HG02759 (cell line): ENCODE data around the gene SMC2.

Experiments used
- ATAC-seq: cut with Tn5 transposase; IDR thresholded peaks from one replicate; pipeline ENCODE4 v1.9.1; 2021; ENCODE audit warnings: mild to moderate bottlenecking, moderate library complexity; ENCODE audit not compliant: unreplicated experiment

The SMC2 gene

DNA sequence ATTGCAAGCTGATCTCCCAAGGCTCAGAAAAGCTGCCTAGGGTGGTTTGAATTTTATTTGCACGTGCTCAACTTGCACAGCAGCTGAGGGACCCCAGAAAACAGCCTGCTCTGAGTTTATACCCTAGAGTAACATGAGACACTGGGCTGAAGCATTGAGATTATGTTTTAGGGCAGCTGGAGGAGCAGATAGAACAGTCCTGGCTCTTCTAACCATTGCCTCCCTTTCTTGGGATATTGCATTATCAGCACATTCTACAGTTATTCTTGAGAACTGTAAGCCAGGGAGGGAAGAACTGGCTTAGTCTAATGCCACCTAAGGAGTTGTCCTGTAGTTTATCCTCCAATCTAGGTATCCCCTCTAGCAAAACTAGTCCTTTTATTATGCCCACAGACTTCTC is 10.3 kb downstream of the SMC2 start:
- ATAC-seq = no peak

DNA sequence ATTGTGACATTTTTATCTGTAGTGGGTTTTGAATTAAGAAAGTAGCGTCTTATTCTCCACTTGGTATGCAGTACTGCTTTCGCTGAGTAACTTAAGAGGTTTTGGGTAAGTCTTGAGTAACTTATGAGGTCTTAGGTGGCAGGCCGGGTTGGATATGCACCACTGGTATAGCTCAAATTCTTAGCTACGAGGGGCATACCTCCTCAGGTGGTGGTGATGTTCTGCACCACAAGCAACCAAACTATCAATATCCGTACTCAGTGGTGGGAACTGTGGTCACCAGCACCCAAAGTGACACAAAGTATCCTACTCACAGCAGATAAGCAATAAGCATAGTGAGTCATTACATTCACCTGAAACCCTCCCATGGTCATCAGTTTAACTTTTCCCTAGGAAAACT is 13.7 kb downstream of the SMC2 start:
- no peak for ATAC-seq

DNA sequence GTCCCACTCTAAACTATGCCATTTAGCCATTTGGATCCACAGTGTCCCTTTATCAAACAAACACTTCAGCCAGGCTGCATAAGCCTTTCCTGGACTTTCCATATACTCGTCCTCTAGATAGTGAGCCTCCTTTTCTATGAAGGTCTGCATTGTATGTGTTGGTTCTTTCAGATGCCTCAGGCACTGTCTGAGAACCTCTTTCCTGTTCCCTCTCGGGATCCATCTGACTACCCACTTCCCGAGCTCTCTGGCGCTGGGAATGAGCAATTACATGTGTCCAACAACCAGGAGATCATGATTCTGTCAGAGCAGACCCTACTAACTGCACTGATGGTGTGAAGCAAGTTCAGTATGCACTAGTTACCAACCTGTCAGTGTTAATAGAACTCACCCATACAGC is 14.2 kb downstream of the SMC2 start:
- no peak for ATAC-seq

DNA sequence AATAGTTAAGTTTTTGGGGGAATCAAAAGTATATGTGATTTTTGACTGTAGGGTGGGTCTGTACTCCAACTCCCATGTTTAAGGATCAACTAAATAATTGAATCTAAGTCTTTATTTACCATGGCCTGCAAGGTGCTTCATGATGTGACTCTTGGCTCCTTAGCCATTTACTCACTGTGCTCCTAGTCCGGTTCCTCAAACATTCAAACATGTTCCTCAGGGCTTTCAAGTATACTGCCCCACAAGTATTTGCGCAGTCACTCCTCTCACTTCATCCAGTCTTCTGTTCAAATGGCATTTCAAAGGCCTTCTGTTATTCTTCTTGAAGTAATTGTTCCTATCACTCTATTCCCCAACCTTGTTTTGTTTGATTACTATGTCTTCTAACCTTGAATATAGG is 16.4 kb downstream of the SMC2 start:
- no peak for ATAC-seq

DNA sequence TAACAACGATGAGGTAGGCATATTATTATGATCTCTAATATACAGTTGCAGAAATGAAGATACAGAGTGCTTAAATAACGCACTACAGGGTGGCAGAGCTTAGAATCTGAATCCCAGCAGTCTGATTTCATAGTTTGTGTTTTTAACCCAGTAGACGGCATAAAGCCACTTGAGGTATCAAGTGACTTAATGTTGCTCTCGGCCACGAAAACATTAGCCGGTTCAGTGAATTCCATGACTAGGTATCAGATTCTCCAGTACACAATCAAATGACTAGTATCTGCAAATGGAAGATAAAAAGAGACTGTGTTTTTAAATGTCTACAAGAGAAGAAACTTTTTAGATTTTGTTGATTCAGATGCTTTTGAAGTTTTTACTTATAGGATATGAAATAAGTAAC is 24.8 kb downstream of the SMC2 start:
- no peak for ATAC-seq

DNA sequence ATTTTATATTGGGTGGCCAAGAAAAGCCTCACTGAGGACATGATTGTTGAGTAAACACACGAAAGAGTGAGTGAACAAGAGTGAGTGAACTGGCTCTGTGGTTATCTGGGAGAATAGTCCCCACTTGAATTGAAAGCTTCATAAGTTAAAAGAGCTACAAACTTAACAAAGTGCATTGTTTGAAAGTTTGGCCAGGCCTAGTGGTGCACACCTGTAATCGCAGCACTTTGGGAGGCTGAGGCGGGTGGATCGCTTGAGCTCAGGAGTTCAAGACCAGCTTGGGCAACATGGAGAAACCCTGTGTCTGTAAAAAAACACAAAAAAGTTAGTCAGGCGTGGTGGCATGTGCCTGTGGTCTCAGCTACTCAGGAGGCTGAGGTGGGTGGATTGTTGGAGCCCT is 26.9 kb downstream of the SMC2 start:
- ATAC-seq = no peak

DNA sequence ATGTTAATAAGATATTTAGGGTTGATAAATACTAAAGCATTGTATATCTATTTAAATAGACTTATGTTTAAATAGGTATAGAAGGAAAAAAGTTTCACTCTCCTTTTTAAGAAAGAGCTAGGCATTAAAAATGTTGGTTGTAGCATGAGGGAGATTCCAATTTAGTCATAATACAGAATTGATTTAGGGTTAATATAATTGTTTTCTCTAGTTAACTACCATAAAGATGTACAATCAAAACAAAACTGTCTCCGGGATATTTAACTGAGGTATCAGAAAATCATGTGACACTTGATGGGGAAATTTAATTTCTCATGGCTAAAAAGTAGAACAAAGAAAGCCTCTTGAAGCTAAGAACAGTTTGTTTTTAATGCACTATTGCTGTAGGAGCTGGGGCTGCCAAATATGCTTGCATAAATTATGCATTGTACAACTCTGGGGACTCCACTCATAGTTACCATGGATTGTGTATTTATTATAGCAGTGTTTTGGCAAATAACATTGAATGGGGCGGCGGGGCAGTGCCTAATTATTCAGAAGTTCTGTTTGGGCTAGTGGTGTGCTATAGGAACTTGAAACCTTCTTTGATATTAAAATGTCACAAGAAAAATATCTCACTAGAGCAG is 44.2 kb downstream of the SMC2 start:
- ATAC-seq = no peak

DNA sequence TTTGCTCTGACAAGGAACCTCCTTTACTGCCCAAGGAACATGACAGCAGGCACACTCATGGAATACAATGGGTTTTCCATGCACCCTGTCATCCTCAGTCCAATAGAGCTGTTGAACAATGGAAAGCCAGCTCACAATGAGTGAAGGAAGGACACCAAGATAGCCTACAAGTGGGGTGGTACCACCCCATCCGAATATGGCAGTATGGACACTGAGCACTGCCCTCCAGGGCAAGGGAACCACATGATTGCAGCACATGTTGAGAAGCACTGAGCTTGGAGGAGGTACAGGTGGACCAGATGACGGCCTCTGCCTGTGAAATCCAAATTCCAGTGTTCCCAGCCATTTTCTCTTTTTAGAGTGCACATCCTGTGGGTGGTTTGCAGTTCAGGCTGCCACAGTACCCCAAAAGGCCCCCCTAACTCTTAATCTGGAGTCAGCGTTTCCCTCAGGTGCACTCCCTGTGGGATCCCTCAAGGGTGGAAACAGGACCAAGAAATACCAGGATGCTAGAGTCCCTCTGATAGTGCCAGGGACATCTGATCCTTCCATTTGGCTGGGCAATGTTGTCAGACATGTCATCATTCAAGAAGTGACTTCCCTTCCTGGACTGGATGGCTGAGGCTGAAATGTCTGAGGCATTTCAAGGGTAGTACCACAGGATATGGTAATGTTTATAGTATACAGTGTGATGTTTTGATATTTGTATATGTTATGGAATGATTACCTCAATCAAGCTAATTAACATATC is 48.9 kb downstream of the SMC2 start:
- no peak for ATAC-seq

DNA sequence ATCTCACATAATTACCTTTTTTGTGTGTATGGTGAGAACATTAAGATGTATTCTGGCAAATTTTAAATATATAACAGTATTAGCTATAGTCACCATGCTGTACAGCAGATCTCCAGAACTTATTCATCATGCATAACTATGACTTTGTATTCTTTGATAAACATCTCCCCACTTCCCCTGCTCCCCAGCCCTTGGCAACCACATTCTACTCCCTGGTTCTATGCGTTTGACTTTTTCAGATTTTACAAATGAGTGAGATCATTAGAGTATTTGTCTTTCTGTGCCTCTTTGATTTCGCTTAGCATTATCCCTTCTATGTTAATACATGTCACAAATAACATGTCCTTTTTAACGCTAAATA is 49.4 kb downstream of the SMC2 start:
- ATAC-seq = no peak

DNA sequence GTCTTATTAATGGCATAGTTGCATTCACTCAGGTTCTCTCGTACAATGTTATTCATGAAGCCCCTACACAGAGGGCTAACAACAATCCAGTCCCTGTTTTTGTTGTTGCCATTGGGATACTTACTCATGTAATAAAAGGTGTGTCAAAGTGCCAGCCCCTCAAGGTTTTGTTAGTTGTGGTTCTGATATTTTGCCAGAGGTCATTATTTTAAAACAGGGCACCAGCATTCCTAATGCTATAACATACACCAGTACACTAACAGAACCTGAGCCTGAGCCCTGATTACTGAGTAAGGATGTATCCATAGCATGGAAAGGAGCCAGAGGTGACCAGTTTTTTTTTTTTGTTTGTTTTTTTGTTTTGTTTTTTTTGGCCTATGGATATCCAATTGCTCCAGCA is 50.2 kb downstream of the SMC2 start:
- ATAC-seq = no peak

DNA sequence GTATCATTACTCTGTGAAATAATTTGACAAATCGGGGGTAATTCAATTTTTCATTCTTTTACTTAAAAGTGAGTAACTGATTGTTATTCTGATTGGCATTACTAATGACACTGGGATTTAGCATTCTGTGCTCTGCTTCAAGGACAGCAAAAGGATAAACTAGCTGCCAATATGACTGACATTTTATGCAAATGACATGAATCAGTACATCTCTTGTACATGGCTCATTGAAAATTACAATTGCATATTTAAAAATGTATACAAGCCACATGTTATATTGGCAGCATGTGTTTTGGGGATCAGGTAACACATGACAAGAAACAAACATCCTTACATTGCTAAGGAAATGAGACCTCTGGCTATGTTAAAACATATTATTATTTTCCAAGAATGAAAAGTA is 79.0 kb downstream of the SMC2 start:
- no peak for ATAC-seq

DNA sequence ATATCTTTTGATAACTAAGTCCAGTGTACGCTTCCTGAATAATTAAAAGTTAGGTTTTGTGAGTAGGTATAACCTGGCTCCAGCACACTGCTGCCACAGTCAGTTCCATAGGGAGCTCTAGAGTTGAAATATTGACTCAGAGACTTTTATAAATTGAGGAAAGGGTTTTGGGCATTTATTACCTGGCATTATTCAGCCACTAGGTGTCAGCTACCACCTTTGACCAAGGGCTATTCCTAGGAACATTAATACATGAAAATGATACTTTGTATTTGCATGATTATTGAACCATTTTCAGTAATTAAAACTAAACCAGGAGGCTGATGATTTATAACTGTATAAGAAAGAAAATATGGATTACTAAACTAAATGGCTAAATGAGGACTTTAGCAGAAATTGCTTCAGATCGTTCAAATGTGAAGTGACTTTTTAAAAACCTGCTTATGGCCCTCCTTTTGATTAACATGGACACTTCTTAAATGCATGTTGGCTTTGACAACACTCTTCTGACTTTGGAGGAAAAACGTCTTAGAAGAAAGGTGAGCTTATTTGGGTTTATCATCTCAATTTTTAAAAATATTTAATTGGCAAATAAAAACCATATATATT is 83.0 kb downstream of the SMC2 start:
- peak; percentile 49 for ATAC-seq

DNA sequence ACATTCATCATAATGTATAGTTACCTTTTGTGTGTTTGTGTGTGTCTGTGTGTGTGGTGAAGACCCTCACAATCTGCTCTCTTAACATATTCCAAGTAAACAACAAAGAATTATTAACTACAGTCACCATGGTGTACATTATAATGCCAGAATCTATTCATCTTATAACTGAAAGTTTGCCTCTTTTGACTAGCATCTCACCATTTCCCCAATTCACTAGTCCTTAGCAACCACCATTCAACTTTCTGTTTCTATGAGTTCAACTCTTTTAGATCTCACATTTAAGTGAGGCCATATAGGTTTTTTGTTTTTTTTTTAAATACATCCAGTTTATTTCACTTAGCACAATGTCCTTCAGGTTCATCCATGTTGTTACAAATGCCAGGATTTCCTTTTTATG is 83.6 kb downstream of the SMC2 start:
- no peak for ATAC-seq
